ENCODE results near the gene MRPL17.

DNA sequence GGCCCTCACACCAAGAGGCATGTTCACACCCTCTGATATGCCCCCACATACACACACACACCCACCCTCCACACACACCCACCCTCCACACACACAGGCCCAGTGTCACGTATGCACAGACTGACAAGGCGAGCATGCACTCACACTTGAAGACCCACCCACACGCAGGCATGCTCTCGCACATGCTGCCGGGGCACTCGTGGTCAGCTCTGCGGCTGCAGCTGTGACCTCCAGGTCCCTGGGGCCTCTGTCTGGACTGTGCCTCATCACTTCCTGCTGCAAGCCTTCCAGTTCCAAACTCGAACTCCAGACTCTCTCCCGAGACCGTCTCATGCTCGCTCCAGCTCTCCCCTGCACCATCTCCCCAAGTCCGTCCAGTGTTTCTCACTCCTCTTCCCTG lies 37.1 kb downstream of the MRPL17 start:
- TF ChIP-seq, protein P1, sequence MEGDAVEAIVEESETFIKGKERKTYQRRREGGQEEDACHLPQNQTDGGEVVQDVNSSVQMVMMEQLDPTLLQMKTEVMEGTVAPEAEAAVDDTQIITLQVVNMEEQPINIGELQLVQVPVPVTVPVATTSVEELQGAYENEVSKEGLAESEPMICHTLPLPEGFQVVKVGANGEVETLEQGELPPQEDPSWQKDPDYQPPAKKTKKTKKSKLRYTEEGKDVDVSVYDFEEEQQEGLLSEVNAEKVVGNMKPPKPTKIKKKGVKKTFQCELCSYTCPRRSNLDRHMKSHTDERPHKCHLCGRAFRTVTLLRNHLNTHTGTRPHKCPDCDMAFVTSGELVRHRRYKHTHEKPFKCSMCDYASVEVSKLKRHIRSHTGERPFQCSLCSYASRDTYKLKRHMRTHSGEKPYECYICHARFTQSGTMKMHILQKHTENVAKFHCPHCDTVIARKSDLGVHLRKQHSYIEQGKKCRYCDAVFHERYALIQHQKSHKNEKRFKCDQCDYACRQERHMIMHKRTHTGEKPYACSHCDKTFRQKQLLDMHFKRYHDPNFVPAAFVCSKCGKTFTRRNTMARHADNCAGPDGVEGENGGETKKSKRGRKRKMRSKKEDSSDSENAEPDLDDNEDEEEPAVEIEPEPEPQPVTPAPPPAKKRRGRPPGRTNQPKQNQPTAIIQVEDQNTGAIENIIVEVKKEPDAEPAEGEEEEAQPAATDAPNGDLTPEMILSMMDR (conservative IDR thresholded peaks at IDR 0.05; ENCODE audit: low read depth, low read length), result no peak
- no peak for TF ChIP-seq EZH2phosphoT487 (IDR thresholded peaks at IDR 0.05; ENCODE audit: borderline replicate concordance, low read length)
- no peak for TF ChIP-seq EZH2 (IDR thresholded peaks at IDR 0.05; ENCODE audit: low read length, unreplicated experiment)
